HS-27A (cell line): ENCODE data around the gene DNAJC13.
"Not testable (repeated sequence)": the region's sequence is repeated elsewhere in the genome, so short reads cannot be mapped to it uniquely, and the experiment has no call there.

ENCODE experiments used
- DNase-seq: peaks from one replicate; pipeline ENCODE4 v3.0.0-alpha.2; 2012; ENCODE audit warnings: low read depth, missing footprints

DNAJC13 gene

DNA sequence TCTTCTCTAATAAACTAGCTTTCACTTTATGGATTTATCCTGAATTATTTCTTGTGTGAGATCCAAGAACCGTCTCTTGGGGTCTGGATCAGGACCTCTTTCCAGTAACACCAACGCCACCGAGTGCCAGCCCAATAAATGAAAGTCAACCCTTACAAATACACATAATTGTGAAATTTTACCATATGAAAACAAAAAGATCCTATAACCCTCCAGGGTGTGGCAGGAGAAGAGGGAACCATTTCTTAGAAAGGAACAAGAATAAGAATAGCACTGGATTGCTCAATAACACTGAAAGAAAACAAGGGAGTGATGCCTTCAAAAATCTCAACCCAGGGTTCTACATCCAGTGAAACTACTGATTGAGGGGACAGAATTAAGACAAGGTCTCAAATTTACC is 128.2 kb downstream of the DNAJC13 start:
- no peak for DNase-seq

DNA sequence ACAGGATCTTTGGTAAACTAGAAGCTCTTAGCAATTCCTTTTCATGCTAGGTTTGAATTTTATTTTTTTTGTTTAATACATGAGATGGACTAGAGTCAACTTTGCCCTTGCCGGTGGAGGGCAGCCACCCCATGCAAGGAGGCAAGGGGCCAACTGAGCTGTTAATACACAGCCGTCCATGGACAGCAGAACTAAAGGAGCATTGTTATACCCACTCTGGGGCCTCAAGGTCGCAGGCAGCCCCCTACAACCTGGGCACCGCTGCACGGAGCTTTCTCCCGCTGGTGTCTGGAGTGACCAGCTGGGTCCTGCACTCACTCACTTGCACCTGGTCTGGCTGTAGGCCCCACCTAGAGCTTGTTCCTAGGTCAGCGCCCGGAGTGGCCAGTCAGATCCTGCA is 131.9 kb downstream of the DNAJC13 start:
- no peak for DNase-seq

DNA sequence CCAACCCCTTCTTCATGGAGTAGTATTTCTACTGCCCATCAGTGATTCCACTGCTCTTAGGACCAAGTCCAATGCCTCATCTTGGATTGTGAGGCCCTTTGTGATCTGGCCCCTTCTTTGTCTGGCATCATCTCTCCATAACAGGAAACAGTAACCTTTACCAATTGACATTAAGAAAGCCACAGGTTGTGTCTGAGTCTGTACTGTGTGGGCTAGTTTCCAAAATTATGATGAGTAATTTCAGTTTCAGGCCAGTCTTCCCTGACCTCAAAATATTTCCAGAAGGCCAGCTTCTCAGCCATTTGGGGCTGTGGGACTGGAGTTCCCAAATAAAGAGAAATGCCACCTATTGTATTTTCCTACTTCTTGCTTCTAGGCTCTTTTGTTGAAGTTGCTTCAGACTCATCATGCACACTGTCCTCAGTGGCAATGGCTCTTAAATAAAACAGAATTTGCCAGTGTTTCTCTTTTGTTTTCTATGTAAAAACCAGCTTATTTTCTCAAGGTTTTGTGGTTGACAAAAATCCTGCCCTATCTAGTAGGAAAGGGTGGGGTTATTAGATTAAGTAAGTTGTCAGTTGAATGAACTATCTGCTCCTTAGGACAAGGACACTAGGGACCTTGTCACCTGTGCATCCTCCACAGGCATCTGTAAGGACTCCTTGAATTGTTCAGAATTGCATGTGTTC is 132.7 kb downstream of the DNAJC13 start:
- DNase-seq = no peak

DNA sequence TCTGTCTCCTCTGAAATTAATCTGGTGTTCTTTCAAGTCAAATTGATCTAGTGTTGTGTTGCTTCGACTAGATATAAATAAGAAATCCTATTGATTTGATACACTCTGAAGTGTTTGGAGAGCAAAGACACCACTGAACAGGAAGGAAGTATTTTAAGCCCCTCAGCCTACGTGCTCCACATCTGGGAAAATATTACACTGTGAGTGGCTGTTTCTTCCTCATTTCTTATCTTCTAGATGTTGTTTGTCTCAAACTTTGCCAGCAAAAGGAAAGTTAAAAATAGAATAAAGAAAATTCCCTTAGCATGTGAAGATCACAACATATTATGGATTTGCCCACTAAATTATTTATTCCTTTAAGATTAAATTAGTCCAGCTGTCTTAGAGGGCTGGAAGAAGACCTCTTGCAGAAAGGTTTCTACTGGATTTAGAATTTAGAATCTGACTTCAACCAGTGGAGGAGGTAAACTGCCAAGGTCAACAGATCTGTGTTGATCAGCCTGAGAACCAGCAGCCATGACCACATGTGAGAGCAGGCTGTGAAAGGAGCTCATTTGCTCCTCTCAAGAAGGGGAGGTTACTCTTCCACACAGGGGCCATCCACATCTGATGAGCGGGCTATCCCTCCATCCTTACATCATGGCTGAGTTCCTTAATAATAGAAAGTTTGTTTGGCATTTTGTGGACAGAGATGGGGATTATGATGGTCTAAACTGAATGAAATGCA is 133.4 kb downstream of the DNAJC13 start:
- no peak for DNase-seq

DNA sequence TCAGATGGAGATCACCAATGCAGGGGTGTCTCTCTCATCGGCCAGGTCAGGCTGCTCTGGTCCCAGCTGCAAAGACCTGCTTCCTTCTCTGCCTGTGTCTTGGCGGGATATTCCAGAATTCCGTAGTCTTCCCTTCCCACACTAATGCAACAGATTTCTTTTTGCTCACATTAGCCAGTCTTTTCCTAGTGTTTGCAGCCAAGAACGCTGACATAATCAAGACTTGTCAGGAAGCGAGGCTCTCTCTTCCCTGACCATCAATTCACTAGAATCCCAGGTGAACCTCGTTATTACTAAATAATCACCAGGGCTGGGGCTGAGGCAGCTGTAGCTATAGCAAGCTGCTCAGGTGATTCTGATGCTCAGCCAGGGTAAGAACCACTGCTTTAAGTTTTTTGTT is 136.5 kb downstream of the DNAJC13 start:
- DNase-seq = no peak

DNA sequence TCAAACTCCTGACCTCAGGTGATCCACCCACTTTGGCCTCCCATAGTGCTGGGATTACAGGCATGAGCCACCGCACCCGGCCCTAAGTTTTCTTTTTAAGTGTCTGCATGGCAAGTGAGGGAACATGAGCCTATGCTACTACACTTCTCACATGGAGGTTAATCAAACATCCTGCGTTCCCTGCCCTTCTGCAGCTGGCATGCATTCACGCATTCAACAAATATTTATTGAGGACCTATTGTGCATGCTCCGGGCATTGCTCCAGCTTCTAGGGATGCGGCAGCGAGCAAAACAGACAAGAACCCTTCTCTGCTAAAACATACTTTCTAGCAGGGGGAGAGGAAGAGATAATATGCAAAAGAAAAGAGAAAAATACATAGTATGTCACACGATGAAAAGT is 137.1 kb downstream of the DNAJC13 start:
- no peak for DNase-seq

DNA sequence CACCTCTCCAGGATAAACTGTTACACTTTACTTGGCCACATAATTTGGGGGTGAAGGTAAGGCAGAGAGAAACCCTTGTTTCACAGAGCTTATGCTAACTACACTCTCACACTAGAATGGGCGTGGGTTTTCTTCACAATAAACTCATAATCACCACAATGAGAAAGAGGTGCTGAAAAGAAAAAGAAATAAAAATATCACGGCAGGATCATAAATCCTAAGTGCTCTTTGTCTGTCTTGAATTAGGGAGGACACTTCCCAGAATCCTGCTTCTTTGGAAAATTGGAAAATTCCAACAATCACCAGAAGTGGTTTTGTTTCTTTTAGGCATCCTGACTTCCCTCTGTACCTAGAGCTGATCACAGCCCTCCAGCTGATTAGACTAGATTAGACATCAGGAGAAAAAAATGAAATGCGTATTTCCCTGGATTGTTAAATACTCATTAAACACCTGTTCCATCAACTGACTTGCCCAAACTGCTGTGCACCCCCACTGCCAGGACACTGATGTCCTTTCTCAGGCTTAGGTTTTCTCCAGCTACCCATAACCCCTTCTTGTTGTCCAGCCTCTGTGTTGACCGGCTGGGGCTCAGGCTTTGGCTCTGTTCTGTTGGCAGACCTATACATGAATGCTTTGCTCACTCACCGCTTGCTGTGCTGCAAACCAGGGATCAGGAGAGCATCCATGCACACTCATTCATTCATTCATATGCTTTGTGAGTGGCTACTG is 138.2 kb downstream of the DNAJC13 start:
- DNase-seq = no peak

DNA sequence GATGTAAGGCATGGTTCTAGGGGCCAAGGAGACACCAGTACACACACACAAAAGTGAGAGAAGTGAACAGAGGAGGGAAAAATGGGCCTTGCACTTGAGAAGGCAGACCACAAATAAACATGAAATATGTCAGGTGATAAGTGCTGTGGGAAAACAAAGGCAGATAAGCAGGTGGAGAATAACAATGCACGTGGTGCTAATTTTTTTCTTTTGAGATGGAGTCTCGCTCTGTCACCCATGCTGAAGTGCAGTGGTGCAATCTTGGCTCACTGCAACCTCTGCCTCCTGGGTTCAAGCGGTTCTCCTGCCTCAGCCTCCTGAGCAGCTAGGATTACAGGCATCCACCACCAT is 138.7 kb downstream of the DNAJC13 start:
- not testable (repeated sequence) for DNase-seq

DNA sequence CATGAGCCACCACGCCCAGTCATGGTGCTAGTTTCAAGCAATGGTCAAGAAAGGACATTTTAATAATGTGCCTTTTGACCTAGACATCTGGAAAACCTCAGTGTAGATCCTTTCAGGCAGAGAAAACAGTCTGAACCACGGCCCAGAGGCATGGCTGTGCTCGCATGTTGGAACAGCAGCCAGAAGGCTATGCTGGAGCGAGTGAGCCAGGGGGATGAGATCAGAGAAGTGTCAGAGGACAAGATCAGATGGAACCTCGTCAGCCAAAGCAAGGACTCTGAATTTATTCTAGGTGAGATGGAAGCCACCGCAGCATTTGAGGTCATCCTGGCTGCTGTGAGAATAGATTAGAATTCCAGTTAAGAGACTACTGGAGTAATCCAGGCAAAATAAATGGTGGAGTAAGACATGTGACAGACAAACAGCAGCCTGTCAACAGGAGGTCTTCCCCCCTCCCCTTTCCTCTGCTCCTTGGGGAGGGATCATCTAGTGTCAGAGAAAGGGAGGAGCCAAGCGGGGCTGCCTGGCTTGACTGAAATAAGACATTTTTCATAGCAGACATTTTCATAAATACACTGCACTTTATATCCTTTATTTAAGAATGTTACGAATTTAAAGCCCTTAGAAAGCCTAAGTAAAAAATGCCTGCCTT is 139.3 kb downstream of the DNAJC13 start:
- no peak for DNase-seq

DNA sequence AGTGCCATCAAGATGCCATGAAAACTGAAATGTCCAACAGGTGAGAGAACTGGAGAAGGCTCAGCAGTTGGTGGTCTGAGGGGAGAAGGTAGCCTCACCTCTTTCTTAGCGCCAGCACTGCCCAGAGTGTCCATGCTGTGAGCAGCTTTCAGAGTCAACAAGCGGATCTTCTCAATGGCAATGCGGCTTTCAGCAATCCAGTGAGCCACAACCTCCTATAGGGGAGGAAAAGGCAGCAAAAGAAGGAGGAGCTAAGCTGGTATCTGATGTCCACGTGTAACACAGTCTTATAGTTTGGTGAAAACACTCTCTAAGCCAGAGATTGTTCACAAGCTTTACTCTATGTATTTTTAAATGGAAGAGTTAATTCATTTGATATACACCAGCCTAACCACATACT is 143.7 kb downstream of the DNAJC13 start:
- no peak for DNase-seq

DNA sequence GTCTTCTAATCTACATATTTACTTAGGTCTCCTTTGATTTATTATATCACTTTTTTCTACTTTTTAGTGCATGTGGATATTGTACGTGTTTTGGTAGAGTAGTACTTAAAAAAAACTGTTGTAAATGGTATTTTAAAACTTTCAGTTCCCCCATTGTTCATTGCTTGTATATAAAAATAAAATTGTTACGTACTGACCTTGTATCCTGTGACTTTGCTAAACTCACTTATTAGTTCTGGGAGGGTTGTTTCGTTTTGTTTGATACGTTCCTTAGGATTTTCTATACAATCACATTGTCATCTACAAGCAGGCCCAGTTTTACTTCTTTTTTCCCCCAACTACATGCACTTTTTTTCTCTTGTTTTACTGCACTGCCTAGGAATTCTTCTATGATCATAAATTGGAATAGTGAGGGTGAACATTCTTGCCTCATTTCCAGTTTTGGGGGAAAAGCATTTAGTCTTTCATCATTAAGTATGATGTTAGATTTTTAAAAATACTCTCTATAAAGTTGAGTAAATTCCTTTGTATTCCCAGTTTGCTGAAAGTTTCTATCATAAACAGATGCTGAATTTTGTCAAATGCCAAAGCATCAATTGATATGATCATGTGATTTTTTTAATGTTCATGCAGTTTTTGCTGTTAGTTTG is 146.2 kb downstream of the DNAJC13 start:
- DNase-seq = no peak

DNA sequence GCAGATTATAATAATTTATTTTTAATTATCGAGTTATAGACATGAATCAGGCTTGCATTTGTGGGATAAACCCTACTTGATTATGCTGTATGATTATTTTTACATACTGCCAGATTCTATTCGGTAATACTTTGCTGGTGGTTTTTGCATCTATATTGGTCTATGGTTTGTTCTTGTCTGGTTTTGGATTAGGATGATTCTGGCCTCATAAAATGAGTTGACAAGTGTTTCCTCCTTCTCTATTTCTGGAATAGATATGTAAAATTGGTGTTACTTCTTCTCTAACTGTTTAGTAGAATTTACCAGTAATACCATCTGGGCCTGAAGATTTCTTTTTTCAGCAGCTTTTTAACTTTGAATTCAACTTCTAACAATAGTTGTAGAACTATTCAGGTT is 146.8 kb downstream of the DNAJC13 start:
- DNase-seq = no peak

DNA sequence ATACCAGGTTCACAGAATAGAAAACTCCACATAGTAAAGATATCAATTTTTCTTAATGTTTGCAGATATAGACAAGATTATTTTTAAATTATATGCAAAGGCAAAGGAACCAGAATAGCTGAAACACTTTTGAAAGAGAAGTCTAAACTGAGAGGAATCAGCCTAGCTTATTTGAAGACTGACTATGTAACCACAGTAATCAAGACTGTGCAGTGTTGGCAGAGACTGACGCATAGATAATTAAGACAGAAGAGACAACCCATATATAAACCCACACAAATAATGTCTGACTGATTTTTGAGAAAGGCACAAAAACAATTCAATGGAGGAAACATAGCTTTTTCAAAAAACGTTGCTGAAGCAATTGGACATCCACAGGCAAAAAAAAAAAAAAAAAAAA is 151.1 kb downstream of the DNAJC13 start:
- DNase-seq = no peak

DNA sequence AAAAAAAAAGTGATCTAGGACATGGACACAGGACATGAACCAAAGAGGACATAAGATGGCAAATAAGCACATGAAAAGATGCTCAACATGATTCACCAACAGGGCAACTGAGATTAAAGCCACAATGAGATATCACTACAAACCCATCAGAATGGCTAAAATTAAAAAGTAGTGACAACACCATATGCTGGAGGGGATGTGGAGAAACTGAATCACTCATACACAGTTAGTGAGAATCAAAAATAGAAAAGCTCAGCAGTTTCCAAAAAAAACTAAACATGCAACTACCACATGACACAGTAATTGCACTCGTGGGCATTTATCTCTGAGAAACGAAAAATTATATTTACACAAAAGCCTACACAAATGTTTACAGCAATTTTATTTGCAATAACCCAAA is 151.9 kb downstream of the DNAJC13 start:
- no peak for DNase-seq

DNA sequence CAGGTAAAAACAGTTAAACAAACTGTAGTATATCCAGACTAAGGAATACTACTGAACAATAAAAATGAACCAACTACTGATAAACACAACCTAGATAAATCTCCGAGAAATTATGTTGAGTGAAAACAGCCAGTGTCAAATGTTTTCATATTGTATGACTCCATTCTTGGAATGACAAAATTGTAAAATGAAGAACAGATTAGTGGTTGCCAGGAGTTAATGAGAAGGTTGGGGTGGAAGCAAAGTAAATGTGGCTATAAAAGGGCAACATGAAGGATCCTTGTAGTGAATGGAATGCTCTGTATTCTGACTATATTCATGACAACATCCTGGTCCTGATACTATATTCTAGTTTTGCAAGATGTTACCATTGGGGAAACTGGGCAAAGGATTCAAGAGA is 152.3 kb downstream of the DNAJC13 start:
- DNase-seq = no peak

DNA sequence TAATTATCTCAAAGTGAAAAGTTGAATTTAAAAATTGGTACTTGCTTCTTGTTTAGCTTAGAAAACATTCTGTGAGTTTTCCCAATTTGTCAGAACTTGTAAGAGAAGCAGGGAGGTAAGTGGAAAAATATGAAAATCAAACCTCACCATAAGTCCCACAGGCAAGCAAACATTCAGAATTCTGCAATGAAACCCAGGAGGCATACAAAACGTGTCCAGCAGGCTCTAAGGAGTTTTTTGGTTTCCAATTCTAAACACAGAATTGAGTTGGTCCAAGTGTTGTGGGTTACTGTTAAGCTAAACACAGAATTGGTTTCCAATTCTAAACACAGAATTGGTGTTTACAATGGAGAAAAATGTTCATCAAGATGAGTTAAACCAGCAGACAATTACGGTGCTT is 152.7 kb downstream of the DNAJC13 start:
- no peak for DNase-seq

DNA sequence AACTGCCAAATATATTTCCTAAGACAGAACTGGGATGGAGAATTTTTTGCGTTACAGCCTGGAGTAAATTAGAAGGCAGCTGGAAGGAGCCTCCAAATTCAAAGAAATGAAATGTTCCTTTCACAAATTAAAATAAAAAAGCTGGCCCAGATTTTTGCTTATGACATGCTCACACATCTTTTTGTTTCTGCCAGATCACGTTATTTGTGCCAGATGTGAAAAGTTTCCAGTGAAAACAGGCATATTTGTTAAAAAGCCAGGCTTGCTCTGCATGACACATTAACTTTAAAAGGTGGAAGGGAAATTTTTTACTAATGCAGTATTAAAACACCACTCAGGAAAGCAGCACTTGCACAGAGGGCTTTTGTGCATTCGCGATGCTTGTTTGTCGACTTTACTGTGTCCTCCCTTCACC is 156.5 kb downstream of the DNAJC13 start:
- DNase-seq = no peak

DNA sequence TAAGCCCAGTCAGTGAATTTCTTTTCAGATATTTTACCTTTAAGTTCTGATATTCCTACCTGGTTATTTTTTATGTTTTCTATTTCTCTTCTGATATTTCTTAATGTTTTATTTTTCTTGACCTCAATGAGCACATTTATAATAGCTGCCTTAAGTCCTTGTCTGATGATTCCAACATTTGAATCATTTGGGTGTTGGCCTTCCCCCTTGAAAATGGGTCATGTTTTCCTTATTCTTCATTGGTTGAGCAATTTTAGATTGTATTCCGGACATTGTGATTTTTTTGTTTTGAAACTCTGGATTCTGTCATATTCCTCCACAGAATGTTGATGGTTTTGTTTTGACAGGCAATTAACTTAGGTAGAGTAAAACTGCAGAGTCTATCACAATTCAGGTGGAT is 170.1 kb downstream of the DNAJC13 start:
- no peak for DNase-seq
